ENCODE results near the gene ERP44.

DNA sequence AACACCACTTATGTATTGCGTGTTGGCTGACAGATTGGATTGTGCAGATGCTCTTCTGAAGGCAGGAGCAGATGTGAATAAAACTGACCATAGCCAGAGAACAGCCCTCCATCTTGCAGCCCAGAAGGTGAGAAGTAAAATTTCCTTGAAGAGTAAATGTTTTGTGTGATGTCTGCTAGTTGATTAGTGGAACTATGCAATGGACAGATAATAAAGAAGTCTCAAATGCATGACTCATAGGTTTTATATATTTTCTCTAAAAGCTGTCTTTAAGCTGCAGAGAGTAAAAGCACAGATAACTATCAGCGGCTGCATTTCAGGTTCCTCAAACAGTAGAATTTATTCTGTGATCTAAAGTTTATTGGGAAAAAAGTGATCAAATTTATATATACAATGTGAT, 27.6 kb upstream of the ERP44 start:
- TF ChIP-seq, protein P1, sequence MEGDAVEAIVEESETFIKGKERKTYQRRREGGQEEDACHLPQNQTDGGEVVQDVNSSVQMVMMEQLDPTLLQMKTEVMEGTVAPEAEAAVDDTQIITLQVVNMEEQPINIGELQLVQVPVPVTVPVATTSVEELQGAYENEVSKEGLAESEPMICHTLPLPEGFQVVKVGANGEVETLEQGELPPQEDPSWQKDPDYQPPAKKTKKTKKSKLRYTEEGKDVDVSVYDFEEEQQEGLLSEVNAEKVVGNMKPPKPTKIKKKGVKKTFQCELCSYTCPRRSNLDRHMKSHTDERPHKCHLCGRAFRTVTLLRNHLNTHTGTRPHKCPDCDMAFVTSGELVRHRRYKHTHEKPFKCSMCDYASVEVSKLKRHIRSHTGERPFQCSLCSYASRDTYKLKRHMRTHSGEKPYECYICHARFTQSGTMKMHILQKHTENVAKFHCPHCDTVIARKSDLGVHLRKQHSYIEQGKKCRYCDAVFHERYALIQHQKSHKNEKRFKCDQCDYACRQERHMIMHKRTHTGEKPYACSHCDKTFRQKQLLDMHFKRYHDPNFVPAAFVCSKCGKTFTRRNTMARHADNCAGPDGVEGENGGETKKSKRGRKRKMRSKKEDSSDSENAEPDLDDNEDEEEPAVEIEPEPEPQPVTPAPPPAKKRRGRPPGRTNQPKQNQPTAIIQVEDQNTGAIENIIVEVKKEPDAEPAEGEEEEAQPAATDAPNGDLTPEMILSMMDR (IDR thresholded peaks at IDR 0.05) = no peak
- no peak for TF ChIP-seq POLR2A (IDR thresholded peaks at IDR 0.05)
